NCI-H2107 (cell line): ENCODE data around the gene KCTD17.

Experiments
- DNase-seq: peaks from one replicate; lab custom pipeline; 2025; lab: John Stamatoyannopoulos, UW

KCTD17 gene

DNA sequence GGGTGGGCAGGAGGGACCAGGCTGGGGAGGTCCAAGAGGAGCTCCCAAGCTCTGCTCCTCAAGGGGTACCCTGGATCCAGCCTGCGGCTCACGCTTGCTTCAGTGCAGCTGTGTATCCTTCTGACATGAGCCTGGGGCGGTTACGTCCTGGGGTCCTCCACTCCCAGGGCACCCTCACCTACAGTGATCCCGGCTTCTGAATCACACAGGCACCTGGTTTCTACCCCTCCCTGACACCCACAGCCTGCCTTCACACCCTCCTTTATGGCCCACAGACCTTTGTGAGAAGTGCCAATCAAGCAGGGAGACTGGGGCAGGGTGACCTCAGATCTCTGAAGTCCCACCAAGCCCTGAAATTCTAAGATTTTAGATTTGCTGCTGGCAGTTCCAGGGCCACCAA, 30.5 kb upstream of the KCTD17 start:
- no peak for DNase-seq

DNA sequence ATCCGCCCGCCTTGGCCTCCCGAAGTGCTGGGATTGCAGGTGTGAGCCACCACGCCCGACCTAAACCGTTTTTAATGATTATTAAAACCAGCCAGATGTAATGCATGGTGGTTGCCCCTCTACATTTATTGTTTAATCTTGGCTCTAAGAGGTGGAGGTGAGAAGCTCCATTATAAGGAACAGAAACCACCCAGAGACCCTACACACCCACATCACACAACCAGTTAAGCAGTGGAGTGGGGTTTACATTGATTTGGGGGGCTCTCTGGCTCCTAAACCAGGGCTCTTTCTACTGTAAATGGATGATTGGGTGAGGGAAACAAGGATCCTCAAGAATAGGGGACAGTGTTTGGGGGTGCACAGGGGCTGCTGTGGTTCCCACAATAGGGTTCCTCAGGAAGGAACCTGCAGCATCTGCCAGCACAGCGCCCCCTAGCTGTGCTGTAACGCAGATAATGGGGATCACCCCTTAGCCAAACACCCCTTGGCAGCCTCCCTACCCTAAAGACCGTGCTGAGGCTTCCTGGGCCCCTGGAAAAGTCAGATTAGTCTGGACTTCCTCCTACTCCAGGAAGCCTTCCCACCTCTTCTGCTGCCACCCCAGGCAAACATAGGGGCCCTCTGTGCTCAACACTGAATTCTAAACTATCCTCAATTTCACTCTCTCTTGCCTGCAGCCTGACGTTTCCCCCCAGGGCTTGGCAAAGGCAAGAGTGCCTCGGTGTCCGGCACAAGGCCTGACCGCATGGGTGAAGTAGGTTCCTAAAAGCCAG, 29.6 kb upstream of the KCTD17 start:
- DNase-seq, result no peak

DNA sequence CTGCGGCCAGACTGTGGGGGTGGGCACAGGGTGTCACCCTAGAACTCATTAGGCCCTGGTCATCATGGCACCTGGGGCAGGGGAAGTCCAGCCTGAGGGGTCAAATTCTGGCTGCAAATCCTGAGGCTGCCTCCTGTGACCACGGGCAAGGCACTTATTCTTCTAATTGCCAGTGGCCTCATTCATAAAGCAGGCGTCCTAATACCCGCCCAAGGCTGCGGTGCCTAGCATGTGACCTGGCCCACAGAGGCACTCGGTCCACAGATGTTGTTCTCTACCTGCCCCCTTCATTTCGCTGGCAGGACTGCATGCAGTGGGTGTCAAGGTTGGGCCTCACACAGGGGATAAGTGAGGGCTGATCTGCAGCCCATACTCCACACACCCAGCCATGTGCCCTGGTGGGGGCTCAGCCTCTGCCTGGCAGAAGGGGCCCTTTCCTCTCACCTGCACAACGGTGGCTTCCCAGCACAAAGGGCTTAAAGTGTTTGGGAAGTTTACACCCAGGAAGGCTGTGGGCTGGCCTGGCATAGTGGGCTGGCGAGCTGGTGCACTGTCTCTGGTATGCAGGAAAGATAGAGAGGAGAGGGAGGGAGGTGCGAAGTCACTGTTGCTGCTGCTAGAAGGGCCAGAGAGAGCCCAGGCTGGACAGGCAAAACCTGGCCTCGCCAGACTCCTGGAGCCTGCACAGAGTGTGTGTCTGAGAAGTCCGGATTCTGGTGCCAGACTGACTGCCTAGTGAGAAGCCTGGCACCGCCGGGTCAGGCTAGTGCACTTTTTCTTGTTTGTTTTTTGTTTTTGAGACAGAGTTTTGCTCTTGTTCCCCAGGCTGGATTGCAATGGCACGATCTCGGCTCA, 28.8 kb upstream of the KCTD17 start:
- DNase-seq, result no peak

DNA sequence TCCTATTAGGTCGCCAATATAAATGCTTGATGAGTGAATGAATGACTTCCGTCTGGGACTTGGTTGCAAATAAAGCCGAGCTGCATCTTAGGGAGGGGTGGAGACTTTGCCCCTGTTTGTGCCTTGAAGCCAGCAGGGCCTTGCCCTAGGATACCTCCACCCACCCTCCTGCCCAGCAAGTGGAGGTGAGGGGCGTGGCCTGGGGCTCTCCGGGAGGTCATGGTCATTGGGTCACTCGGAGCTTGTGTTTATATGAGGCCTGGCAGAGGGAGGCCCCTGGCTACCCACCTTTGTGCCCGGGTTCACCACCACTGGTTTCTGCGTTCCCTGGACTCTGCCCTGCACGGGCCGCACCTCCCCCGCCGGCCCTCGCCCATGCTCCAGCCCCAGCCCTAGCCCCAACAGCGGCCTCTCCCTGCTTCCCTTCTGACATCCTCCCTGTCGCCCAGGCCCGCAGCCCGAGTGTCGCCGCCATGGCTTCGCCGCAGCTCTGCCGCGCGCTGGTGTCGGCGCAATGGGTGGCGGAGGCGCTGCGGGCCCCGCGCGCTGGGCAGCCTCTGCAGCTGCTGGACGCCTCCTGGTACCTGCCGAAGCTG, 27.7 kb upstream of the KCTD17 start:
- DNase-seq, result no peak

DNA sequence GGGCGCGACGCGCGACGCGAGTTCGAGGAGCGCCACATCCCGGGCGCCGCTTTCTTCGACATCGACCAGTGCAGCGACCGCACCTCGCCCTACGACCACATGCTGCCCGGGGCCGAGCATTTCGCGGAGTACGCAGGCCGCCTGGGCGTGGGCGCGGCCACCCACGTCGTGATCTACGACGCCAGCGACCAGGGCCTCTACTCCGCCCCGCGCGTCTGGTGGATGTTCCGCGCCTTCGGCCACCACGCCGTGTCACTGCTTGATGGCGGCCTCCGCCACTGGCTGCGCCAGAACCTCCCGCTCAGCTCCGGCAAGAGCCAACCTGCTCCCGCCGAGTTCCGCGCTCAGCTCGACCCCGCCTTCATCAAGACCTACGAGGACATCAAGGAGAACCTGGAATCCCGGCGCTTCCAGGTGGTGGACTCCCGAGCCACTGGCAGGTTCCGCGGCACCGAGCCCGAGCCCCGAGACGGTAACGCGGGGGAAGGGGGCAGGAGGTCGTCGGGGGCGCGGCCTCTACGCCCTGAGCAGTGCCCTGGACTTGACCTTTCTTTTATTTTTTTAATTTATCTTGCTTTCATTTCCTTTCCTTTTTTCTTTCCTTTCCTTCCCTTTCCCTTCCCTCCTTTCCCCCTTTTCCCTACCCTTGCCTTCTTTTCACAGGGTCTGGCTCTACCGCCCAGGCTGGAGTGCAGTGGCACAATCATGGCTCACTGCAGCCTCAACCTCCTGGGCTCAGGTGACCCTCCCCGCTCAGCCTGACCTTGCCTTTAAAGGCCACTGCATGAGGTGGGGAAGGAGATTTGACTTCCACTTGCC, 27.0 kb upstream of the KCTD17 start:
- DNase-seq, result no peak

DNA sequence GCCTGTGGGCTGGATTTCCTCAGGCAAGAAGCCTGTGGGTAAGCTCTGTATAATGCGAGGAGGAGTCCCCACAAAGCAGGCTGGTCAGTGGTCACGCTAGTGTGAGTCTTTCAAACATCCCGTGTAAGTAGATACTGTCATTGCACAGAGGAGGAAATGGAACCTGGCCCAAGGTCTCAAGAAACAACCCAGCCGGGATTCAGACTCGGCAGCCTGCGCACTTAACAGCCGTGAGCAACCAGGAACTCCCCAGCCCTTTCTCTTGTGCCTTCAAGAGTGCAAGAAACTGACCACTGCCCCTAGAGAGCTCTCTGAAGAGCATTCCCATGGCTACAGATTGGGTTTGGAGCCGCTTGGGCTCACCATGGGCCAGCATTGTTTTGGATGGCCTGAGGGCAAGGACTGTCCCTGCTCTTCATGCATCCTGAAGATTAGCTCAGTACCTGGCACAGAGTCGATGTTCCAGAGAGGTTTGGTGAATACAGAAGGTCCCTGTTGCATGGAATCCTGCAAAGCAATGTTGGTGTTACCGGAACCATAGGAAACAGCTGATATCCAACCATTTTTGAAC, 26.0 kb upstream of the KCTD17 start:
- DNase-seq, result no peak

DNA sequence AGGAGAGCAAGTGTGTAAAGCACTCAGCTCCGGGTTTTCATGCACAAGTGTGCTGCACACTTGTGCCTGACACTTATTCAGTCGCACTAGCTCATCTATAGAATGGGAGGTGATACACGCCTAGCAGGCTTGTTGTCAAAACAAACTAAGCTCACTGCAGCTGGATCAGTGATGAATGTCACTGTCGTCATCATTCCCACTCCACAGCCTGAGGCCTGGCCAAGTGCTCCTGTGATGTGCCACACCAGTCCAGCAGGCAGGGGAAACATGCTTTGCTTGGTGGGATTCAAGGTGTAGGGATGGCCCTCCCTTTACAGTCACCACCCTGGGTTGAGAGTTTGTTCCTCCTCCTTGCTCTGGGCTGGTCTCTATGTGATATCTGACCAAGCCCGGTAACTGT, 25.2 kb upstream of the KCTD17 start:
- no peak for DNase-seq

DNA sequence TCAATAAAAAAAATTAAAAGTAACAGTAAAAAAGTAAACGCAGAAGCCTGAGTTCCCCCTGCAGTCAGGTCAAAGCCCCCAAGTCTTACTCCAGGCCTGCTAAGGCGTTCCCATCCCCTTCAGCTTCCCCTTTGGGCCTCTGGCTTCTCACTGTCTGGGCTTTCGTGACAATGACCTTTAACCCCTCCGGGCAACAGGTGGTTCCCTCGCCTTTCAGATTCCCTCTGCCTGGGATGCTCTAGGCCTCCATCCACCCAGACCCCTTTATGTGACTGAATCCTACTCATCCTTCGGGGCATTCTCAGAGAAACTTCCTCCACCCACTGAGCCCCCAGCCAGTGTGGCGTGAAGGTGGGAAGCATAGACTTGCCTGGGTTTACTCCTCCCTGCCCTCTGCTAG, 24.0 kb upstream of the KCTD17 start:
- no peak for DNase-seq

DNA sequence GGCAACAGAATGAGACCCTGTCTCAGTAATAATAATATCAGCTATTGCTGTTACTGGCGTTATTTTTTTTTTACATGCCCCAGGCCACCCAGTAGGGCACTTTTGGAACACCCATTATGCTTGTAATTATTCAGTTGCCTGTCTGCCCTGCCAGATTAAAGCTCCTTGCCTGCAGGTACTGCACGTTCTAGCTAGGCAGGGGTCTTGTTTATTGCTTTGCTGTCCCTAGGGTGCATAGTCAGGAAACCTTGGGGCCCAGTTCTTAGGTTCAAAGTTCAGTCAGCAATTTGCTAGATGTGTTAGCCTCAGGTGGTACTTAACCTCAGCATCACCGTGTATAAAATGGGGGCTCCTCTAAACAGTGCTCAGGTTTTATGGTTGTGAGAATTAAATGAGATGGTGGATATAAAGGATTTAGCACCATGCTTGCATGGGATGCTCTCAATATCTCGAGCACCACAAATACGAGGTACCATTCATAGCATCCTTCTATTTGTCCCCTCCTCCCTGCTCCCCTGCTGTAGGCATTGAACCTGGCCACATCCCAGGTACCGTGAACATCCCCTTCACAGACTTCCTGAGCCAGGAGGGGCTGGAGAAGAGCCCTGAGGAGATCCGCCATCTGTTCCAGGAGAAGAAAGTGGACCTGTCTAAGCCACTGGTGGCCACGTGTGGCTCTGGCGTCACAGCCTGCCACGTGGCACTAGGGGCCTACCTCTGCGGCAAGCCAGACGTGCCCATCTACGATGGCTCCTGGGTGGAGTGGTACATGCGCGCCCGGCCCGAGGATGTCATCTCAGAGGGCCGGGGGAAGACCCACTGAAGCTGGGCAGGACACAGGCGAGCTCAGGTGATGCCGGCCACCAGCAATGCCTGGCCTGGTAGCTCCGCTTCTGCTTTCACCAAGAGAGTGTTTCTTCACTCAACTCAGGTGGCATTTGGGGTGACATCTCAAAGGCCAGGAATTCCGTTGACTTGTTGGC, 22.6 kb upstream of the KCTD17 start:
- DNase-seq, result no peak

DNA sequence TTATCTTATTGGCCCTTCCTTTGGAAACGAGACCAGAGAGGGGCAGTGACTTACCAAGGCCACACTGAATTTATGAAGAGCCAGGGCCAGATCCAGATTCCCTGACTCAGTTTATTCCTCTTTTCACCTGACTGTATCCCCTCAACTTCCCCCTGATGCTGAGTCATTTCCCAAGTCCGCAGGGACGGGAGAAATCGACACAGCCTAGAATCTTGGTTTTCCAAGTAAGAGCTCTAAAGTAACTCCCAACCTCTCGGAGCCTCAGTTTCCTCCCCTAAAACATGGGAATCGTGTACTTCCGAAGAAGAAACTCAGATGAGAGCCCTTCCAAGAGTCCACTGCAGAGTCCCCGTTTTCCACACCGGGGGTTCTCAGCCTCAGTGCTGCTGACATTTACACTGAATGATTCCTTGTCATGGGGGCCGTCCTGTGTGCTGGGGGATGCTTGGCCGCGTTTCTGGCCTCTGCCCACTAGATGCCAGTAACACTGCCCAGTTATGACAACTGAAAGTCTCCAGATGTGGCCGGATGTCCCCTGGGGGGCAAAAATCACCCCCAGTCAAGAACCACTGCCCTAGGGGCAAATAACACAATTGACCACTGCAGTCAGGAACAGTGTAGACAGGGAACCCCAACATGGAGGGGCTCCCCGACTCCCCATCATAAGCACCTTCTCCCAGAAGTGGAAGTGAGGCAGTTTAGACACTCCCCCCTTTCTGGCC, 20.8 kb upstream of the KCTD17 start:
- no peak for DNase-seq

DNA sequence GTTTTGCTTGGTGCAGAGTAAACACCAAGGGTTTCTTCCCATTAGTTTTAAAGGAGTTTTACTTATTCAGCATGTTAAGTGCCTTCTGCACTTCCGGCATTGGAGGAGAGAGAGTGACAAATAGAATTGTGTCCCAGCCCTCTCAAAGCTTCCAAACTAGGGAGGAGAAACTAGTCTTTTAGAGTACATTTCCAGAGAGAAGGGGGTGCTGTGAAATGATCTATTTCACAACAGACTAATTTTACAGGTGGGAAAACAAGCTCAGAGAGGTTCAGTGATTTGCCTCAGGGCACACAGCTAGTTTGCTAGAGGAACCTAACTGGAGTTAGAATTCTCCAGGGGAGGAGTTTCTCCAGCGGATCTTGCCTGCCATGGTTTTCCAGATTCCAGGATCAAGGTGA, 19.4 kb upstream of the KCTD17 start:
- no peak for DNase-seq

DNA sequence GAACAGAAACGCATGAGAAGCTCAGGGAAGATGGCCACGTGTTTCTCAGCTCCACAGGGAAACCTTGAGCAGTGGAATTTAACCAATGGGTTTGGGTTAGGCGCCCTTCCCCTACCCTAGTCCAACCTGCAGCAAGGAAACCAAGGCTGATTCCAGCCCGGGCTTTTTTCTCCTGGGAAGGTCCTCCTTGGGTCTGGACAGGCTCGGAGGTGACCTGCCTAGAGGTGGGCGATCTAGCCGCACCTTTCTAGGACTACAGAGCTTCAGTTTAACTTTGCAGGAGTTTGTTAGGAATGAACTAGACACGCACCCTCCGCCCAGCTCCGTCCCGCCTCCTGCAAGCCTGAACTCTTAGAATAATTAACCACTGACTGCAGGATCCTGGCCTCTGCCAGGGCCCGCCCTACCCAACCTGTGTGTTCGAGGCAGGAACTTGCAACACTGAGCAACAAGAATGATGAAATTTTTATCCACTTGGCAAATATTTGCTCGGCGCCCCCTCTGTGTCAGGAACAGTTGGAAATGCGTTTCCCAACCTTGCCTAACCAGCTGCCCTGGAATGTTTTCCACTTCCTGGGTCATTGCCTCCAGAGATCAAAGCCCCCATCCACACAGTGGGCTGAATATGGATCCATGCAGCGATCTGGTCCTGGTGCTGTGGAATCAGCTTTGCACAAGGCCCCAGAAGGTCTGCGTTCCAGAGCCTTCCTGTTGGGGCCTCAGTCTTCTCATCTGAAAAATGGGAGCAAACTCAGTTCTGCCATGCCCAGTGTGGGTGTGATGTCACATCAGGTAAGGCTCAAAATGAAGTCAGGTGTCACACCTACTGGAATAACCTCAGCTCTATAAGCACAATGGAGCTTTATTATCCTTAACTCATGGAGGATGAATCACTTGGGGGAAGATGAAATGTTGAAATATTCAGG, 18.7 kb upstream of the KCTD17 start:
- no peak for DNase-seq

DNA sequence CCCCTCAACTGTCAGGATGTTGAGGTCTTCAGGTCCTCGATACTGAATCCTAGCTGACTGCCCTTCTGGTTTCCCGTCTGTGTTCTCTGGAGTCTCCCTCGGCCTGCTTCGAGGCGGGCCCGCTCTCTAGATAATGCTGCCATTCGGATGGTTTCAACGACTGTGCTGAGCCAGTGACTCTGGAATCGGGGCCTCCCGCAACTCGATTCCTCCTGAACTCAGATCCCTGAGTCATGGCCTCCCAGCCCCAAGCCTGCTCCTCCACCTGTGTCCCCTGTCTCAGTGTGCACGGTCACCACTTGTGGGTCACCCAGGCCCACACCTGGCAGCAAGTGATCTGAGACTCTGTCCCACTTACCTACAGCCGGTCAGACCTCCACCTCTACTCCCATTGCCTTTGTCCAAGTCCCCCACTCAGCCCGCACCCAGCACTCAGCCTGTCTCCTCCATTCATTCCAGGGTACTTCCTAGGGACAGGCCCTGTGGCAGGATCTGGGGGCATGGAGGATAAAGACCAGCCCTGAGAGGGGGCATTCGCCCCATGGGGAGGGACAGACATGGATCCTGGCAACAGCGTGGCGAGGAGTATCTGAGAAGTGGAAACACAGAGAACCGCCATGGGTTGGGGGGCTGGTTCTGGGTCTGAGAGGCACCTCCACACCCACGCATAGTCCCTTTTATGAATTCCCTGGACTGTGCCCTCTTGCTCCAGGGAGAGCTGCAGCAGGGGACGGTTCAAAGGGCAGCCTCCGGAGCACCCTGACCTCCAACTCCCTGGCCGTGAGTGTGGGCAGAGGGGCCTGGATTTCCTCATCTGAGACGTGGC, 17.7 kb upstream of the KCTD17 start:
- no peak for DNase-seq

DNA sequence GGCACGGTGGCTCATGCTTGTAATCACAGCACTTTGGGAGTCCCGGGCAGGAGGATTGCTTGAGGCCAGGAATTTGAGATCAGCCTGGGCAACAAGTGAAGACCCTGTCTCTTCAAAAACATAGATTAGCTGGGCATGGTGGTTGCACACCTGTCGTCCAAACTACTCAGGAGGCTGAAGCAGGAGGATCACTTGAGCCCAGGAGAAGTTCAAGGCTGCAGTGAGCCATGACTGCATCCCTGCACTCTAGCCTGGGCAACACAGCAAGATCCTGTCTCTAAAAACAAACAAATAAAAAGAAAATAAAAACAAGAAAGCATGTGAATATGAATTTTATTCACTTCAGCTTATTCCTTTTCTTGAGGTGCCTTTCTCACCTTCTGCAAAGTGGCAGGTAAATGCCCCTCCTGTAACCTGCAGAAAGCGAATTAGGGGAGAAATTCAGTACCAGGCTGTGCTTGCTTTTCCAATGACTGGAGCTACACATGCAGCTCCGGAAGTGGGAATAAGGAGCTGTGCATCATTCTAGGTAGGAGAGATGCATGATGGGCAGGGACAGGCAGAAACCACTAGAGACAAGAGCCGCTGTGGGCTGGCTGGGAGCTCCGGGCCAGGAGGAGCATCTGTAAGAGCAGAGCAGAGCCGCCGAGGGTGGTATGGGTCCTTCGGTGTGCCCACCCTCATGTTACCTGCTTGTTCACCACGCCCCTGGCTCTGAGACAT, 14.7 kb upstream of the KCTD17 start:
- DNase-seq, result no peak

DNA sequence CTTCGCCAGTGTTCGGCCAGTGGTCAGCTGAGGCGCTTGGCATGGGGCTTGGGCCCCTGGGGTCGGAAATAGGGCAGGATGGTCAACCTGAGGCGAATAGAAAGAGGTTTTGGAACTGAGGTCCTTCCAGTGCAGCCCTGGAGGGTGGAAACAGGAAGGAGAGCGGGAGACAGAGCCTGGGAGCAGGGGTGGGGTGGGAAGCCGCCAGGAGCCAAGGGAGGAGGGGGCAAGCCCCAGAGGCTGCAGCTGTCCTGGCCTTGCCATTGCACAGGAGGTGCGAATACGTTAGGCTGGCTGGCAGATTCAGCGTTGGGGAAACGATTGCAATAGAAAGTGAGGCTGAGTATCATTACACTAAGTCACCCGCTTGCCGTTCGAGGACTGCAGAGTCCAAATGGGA, 13.9 kb upstream of the KCTD17 start:
- DNase-seq, result no peak

DNA sequence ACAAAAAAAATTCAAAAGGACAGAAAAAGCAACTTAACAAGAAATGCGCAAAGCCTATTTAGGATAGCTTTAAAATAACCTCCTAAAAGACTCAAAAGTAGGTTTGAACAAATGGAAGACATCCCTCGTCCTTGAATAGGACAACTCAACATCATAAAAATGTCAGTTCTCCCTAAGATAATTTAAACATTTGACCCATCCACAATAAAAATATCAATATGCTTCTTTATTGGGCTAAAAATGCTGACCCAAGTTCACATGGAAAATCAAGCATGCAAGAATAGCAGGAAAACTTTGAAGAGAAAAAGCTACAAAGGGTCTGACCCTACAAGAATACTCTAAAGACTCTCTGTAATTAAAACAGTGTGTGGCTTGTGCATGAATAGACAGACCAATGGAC, 12.1 kb upstream of the KCTD17 start:
- DNase-seq, result no peak

DNA sequence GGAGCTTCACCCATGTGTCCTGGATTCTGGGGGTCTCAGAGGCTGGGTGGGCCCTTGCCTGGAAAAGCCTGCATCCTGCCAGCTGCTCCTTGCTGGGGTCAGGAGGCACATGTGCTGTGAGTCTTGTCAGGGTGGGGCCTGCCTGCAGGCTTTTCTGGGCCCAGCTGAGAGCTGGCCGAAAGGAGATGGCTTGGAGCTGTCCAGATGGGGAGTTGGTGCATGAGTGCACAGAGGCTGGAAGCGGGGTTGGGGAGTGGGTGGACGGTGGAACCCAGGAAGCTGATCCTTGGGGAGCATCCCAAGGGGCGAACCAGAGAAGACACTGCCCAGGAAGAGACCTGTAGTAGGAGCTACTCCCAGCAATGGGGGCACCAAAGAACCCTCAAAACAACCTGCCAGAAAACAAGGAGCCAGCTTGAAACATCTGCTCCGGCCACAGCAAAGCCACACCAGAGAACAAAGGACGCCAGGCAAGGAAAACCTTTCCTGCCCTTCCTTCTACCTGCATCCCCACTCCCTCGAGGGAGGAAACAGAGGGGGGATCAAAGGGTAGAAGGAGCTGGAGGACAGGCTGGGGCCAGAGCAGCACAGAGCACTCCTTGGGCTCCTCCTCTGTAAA, 8.2 kb upstream of the KCTD17 start:
- no peak for DNase-seq
